ENCODE data around the gene CHPF2. TPM values are rescaled to one million over a fixed set of nuclear protein-coding genes. Genes with fewer than 3 reads are reported as not detected.
A peak's percentile ranks its signal among the peaks of the same experiment; 100 is the strongest.

Gene CHPF2
- total and polyA plus RNA-seq, 2 of the 13 experiments (the other 11 are each of a cell fraction or from before 2014, with no cell fraction given): 15.4 to 21.5 TPM

GRCh38 chr7:151209588-151209987, 22.7 kb upstream of the CHPF2 start (continued):
- TF ChIP-seq SMARCE1 (IDR thresholded peaks at IDR 0.05; ENCODE audit: borderline replicate concordance): no peak
- no peak for TF ChIP-seq DNMT1 (CRISPR knock-in tag; IDR thresholded peaks at IDR 0.05)
- no peak for TF ChIP-seq RBM22 (optimal IDR thresholded peaks at IDR 0.05; ENCODE audit: low read length)
- no peak for TF ChIP-seq BRF2 (CRISPR knock-in tag; IDR thresholded peaks at IDR 0.05)

GRCh38 chr7:151210087-151210854, 22.0 kb upstream of the CHPF2 start, which contains the start of gene H2BK1:
Gene H2BK1 (minus strand): TSS chr7:151210488. CDS start chr7:151210318, 170 bp downstream.
- intact Hi-C loops (cut with micrococcal nuclease; ENCODE audit: unreplicated experiment): no loop called here
- ATAC-seq: no peak

More at GRCh38 chr7:151210087-151210854, 22.0 kb upstream of the CHPF2 start, which contains the start of gene H2BK1:
- no TSS peak for BruUV-seq (replicated peaks)
- Histone ChIP-seq H3K9me3 (ENCODE audit: low read length) (no peaks in the 10 kb centered on the region), H4K20me1 (ENCODE audit: insufficient read depth, low read length) (0 out of 2 replicates have a peak, but pooled peaks cover 3% of the 10 kb centered on the region), H3K27ac (ENCODE audit: extremely low read length, insufficient read depth, low read length) (no peak within 1 kb of the TSS), H3K4me3 (replicated peaks in 1 of 3; ENCODE audit: insufficient read depth in 1 of 3, low read depth in 2 of 3, low read length in 3 of 3) (no peak within 1 kb of the TSS), H3K79me2 (ENCODE audit: insufficient read depth, low read length) (no peaks in the 10 kb centered on the region), H3K4me1 (ENCODE audit: insufficient read depth, low read length) (no peaks in the 10 kb centered on the region), H2AFZ (ENCODE audit: low read length) (no peak within 1 kb of the TSS), H3K27me3 (ENCODE audit: control insufficient read depth in 1 of 2, insufficient read depth in 2 of 2, low read length in 2 of 2) (peaks cover 0 to 31% of the 10 kb centered on the region in 2 experiments; a peak in 3 of 5 replicates), H3K4me2 (ENCODE audit: low read depth, low read length) (no peak within 1 kb of the TSS), H3K9ac (ENCODE audit: insufficient read depth, low read depth, low read length) (no peak within 1 kb of the TSS), H3K36me3 (replicated peaks in 1 of 2; ENCODE audit: control insufficient read depth in 1 of 2, insufficient read depth in 2 of 2, low read length in 2 of 2) (peaks cover 10 to 20% of the 10 kb centered on the region in 2 experiments; a peak in 4 of 5 replicates)
- ChIA-PET CTCF (ENCODE audit: low intra/inter-chr PET ratio, low total read pairs) (no interaction called here), POLR2A (no interaction called here)
- DNase-seq (ENCODE audit: low spot score) (no peak), FAIRE-seq (no peak)
- TF ChIP-seq ZNF589 (CRISPR knock-in tag; conservative IDR thresholded peaks at IDR 0.05) (no peak), AGO2 (optimal IDR thresholded peaks at IDR 0.05; ENCODE audit: low read depth, low read length) (peak; percentile 37), ZBTB8A (CRISPR knock-in tag; IDR thresholded peaks at IDR 0.05; ENCODE audit: borderline replicate concordance, low read depth) (no peak)
- in situ Hi-C loops (cut with HindIII; ENCODE audit: extremely low pct_ligation_motif_present, low pct_unique_long_range_greater_than_20kb): no loop called here
- 92% methylated on average over 17 of the region's 17 CpGs for WGBS (ENCODE audit: low lambda C conversion rate)

Data from HepG2 (cell line).